ENCODE results near the gene TTC23.

The TTC23 gene

GRCh38 chr15:99120050-99120777, 129.2 kb downstream of the TTC23 start:
- Histone ChIP-seq H3K9me3 (ENCODE audit: low read depth, low read length) (no peaks in the 10 kb centered on the region), H3K9ac (ENCODE audit: insufficient read length) (no peak overlapping the region), H3K27ac (no peak overlapping the region), H3K36me3 (ENCODE audit: insufficient read depth, low read length) (no peaks in the 10 kb centered on the region), H3K4me3 (no peak overlapping the region)
- DNase-seq (ENCODE audit: low read depth, low spot score): no peak
- no peak for TF ChIP-seq FOXP2 (optimal IDR thresholded peaks at IDR 0.05; ENCODE audit: control extremely low read depth, extremely low read length, insufficient read depth)
- no peak for TF ChIP-seq EZH2 (IDR thresholded peaks at IDR 0.05)
- TF ChIP-seq POLR2AphosphoS5 (IDR thresholded peaks at IDR 0.05; ENCODE audit: borderline replicate concordance, low read depth, low read length): no peak

DNA sequence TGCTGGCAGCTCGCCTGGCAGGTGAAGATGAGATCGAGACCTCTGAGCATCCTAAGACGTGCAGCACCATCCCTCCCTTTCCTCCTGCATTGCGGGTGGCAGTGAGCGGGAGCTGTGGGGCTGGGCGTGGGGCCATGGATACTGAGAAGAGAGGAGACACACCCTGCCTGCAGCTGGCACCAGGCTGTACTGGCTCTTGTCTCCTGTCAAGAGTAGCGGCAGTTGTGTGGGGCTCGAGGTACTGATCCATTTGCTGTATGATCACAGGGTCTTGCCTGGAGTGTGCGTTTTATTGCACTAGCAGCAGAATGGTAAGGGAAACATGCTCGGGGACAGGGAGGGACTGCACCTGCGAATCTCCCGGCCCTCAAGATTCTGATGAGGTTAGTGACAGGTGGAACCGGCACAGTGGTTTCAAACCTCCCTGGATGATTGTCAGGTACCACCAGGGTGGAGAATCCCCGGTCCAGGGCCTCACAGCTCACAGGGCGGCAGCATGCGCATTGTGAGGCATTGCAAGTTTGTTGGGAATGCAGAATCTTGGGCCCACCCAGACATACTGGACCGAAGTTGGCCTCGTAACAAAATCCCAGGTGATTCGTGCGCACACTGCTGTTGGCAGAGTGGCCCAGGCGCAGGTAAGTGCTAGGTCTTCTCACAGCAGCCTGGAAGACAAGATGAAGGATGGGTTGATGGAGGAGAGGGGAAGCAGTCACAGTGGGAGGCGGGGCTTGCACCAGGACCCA, 130.4 kb downstream of the TTC23 start:
- H3K36me3 ChIP-seq (ENCODE audit: insufficient read depth, low read length): no peaks in the 10 kb centered on the region
- no peak overlapping the region for H3K27ac ChIP-seq
- H3K4me3 ChIP-seq: no peak overlapping the region
- no peak for DNase-seq (ENCODE audit: low read depth, low spot score)
- H3K9me3 ChIP-seq (ENCODE audit: low read depth, low read length): no peaks in the 10 kb centered on the region
- TF ChIP-seq EZH2 (IDR thresholded peaks at IDR 0.05) (no peak), FOXP2 (optimal IDR thresholded peaks at IDR 0.05; ENCODE audit: control extremely low read depth, extremely low read length, insufficient read depth) (no peak), POLR2AphosphoS5 (IDR thresholded peaks at IDR 0.05; ENCODE audit: borderline replicate concordance, low read depth, low read length) (no peak)
- no peak overlapping the region for H3K9ac ChIP-seq (ENCODE audit: insufficient read length)

GRCh38 chr15:99118258-99118632, 131.1 kb downstream of the TTC23 start:
- no peak overlapping the region for H3K27ac ChIP-seq
- H3K4me3 ChIP-seq: no peak overlapping the region
- TF ChIP-seq FOXP2 (optimal IDR thresholded peaks at IDR 0.05; ENCODE audit: control extremely low read depth, extremely low read length, insufficient read depth) (no peak), EZH2 (IDR thresholded peaks at IDR 0.05) (no peak), POLR2AphosphoS5 (IDR thresholded peaks at IDR 0.05; ENCODE audit: borderline replicate concordance, low read depth, low read length) (no peak)
- no peaks in the 10 kb centered on the region for H3K9me3 ChIP-seq (ENCODE audit: low read depth, low read length)
- H3K36me3 ChIP-seq (ENCODE audit: insufficient read depth, low read length): no peaks in the 10 kb centered on the region
- no peak for DNase-seq (ENCODE audit: low read depth, low spot score)
- no peak overlapping the region for H3K9ac ChIP-seq (ENCODE audit: insufficient read length)

DNA sequence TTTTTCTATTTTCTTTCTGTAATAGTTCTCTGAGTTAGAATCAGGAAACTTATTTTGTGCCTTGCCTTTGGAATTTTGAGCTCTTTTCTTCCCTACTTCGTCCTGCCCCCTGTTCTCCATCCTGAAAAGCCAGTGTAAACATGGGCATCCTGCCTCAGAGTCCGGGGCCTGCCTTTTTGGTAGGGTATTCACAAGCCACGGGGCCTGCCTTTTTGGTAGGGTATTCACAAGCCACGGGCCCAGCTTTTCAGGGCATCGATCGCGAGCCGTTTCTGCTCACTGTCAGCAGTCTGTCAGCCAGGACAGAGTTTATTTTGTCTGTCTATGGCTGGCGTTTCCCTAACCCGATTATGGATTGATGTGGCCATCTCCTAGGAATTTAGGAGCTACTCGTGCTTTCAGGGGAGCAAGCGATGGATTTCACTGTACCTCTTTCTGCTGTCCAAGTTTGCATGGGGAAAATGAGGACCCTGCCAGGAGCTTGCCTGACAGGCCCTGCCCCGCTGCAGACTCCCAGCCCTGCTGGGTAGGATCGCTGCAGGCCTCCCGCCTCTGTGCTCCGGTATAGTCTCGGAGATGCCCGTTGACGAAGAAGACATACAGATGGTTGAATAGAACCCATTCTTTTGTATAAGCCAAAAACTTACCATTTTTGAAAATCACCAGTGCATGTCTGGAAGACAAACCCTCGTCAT, 131.7 kb downstream of the TTC23 start:
- no peak for DNase-seq (ENCODE audit: low read depth, low spot score)
- TF ChIP-seq EZH2 (IDR thresholded peaks at IDR 0.05) (no peak), POLR2AphosphoS5 (IDR thresholded peaks at IDR 0.05; ENCODE audit: borderline replicate concordance, low read depth, low read length) (no peak), FOXP2 (optimal IDR thresholded peaks at IDR 0.05; ENCODE audit: control extremely low read depth, extremely low read length, insufficient read depth) (no peak)
- Histone ChIP-seq H3K36me3 (ENCODE audit: insufficient read depth, low read length) (no peaks in the 10 kb centered on the region), H3K9ac (ENCODE audit: insufficient read length) (no peak overlapping the region), H3K27ac (no peak overlapping the region), H3K9me3 (ENCODE audit: low read depth, low read length) (no peaks in the 10 kb centered on the region), H3K4me3 (no peak overlapping the region)

DNA sequence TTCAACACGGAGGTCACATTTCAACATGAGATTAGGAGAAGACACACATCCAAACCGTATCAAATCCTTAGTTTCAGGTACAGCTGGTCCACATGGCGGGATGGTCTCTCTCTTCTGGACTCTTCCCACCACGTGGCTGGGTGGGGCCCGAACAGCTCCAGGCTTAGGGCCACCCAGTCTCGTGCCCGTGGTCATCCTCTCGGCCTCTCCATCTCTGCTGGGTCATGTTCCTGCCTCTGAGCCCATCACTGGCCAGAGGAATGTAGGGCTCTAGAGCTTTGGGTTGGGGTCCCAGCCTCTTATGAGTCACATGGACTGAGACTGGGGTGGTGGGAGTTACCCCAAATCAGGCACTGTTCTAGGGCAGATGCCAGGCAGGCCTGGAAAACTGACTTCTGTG, 132.3 kb downstream of the TTC23 start:
- H3K9ac ChIP-seq (ENCODE audit: insufficient read length): no peak overlapping the region
- no peak for DNase-seq (ENCODE audit: low read depth, low spot score)
- no peak overlapping the region for H3K4me3 ChIP-seq
- H3K27ac ChIP-seq: no peak overlapping the region
- TF ChIP-seq FOXP2 (optimal IDR thresholded peaks at IDR 0.05; ENCODE audit: control extremely low read depth, extremely low read length, insufficient read depth) (no peak), POLR2AphosphoS5 (IDR thresholded peaks at IDR 0.05; ENCODE audit: borderline replicate concordance, low read depth, low read length) (no peak), EZH2 (IDR thresholded peaks at IDR 0.05) (no peak)
- no peaks in the 10 kb centered on the region for H3K36me3 ChIP-seq (ENCODE audit: insufficient read depth, low read length)
- no peaks in the 10 kb centered on the region for H3K9me3 ChIP-seq (ENCODE audit: low read depth, low read length)

DNA sequence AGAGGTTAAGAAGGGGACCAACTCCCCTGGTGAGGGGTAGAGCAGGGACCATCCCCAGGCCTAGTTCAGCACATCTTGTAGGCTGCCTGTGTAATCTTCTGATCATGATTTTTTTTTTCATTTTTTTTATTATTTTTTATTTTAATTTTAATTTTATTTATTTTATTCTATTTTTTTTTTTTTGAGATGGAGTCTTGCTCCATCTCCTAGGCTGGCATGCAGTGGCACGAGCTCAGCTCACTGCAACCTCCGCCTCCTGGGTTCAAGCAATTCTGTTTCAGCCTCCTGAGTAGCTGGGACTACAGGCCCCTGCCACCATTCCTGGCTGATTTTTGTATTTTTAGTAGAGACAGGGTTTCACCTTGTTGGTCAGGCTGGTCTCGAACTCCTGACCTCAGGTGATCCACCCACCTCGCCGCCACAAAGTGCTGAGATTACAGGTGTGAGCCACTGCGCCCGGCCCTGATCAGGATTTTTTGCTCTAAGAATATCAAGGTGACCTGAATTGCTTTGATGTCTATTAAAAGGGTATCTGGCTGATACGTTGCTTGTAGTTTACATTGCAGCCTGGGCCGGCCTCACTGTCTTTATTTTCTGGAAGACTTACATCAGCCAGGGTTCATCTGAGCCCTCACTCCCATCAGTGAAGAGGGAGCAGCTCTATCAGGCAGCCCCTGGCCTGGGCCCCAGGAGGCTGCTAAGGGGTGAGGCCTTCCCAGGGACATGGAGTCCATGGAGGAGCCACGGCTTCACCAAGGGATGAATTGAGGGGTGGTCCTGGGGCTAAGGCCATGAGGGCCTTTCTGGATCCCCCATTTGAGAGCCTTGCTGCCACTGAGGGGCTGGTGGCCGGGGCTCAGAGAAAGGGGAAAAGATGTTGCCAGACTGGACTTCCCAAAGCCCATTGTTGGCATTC, 133.8 kb downstream of the TTC23 start:
- DNase-seq (ENCODE audit: low read depth, low spot score): no peak

GRCh38 chr15:99114511-99115299, 134.7 kb downstream of the TTC23 start:
- TF ChIP-seq FOXP2 (optimal IDR thresholded peaks at IDR 0.05; ENCODE audit: control extremely low read depth, extremely low read length, insufficient read depth): no peak
- no peak for TF ChIP-seq EZH2 (IDR thresholded peaks at IDR 0.05)
- no peak for TF ChIP-seq POLR2AphosphoS5 (IDR thresholded peaks at IDR 0.05; ENCODE audit: borderline replicate concordance, low read depth, low read length)
- no peaks in the 10 kb centered on the region for H3K9me3 ChIP-seq (ENCODE audit: low read depth, low read length)

More for the DNA sequence above, 133.8 kb downstream of the TTC23 start:
- H3K36me3 ChIP-seq (ENCODE audit: insufficient read depth, low read length): no peaks in the 10 kb centered on the region
- no peak overlapping the region for H3K27ac ChIP-seq
- no peak for TF ChIP-seq EZH2 (IDR thresholded peaks at IDR 0.05)
- TF ChIP-seq FOXP2 (optimal IDR thresholded peaks at IDR 0.05; ENCODE audit: control extremely low read depth, extremely low read length, insufficient read depth): no peak
- TF ChIP-seq POLR2AphosphoS5 (IDR thresholded peaks at IDR 0.05; ENCODE audit: borderline replicate concordance, low read depth, low read length): no peak
- H3K9me3 ChIP-seq (ENCODE audit: low read depth, low read length): no peaks in the 10 kb centered on the region
- H3K4me3 ChIP-seq: no peak overlapping the region
- H3K9ac ChIP-seq (ENCODE audit: insufficient read length): no peak overlapping the region

More at GRCh38 chr15:99114511-99115299, 134.7 kb downstream of the TTC23 start:
- no peaks in the 10 kb centered on the region for H3K36me3 ChIP-seq (ENCODE audit: insufficient read depth, low read length)
- no peak overlapping the region for H3K4me3 ChIP-seq
- H3K27ac ChIP-seq: no peak overlapping the region
- no peak for DNase-seq (ENCODE audit: low read depth, low spot score)
- no peak overlapping the region for H3K9ac ChIP-seq (ENCODE audit: insufficient read length)
